HepG2 (cell line): ENCODE data around the gene STARD6. TPM values are rescaled to one million over a fixed set of nuclear protein-coding genes. Genes with fewer than 3 reads are reported as not detected.
A peak's percentile ranks its signal among the peaks of the same experiment; 100 is the strongest.

Experiments used
- BATF2 ChIP-seq: sonication (generic); formaldehyde crosslinking; IDR thresholded peaks from 2 replicates; pipeline ENCODE4 v1.8.0; 2022; ENCODE audit warnings: mild to moderate bottlenecking, missing genetic modification reagents, moderate library complexity
- CHCHD3 ChIP-seq: sonication (generic); formaldehyde crosslinking; IDR thresholded peaks from 2 replicates; pipeline ENCODE4 v1.8.0; 2022; ENCODE audit warnings: mild to moderate bottlenecking, missing genetic modification reagents, moderate library complexity
- HMGXB3 ChIP-seq: sonication (generic); formaldehyde crosslinking; IDR thresholded peaks from 2 replicates; pipeline ENCODE4 v1.4.0; 2020; ENCODE audit warnings: missing genetic modification reagents, borderline replicate concordance
- SMYD3 ChIP-seq: sonication (generic); formaldehyde crosslinking; IDR thresholded peaks from 2 replicates; pipeline ENCODE4 v1.8.1; 2023; ENCODE audit warnings: mild to moderate bottlenecking, missing genetic modification reagents
- WIZ ChIP-seq: sonication (generic); formaldehyde crosslinking; IDR thresholded peaks from 2 replicates; pipeline ENCODE4 v1.5.1; 2020; ENCODE audit warnings: mild to moderate bottlenecking, missing genetic modification reagents
- ZBTB2 ChIP-seq: sonication (generic); formaldehyde crosslinking; IDR thresholded peaks from 2 replicates; pipeline ENCODE4 v1.8.0; 2022; ENCODE audit warnings: low read depth, missing genetic modification reagents
- ZNF296 ChIP-seq: sonication (generic); formaldehyde crosslinking; conservative IDR thresholded peaks from 2 replicates; pipeline ENCODE4 v1.5.0; 2020; ENCODE audit warnings: mild to moderate bottlenecking, missing genetic modification reagents
- ZNF713 ChIP-seq: sonication (generic); formaldehyde crosslinking; IDR thresholded peaks from 2 replicates; pipeline ENCODE4 v1.4.0; 2020; ENCODE audit warnings: mild to moderate bottlenecking, missing genetic modification reagents
- ZNF770 ChIP-seq: sonication (generic); formaldehyde crosslinking; IDR thresholded peaks from 2 replicates; pipeline ENCODE4 v1.5.0; 2020; ENCODE audit warnings: mild to moderate bottlenecking, missing genetic modification reagents
- ZNF788 ChIP-seq: sonication (generic); formaldehyde crosslinking; IDR thresholded peaks from 2 replicates; pipeline ENCODE4 v1.5.0; 2020; ENCODE audit warnings: mild to moderate bottlenecking, missing genetic modification reagents, borderline replicate concordance
- ZSCAN31 ChIP-seq: sonication (generic); formaldehyde crosslinking; IDR thresholded peaks from 2 replicates; pipeline ENCODE4 v1.5.0; 2020; ENCODE audit warnings: low read depth, mild to moderate bottlenecking, missing genetic modification reagents
- polyA plus RNA-seq, 8 experiments: library from polyadenylated mRNA; depleted of rRNA in 3 of 8; stranded (reverse) in 7 of 8; unstranded in 1 of 8; fragments of >200 nt; fragmentation: Illumina TruSeq in 4 of 8; extraction: Trizol in 4 of 8; gene quantifications; 2 replicates each; pipeline versions ENCODE4 v1.2.1 to v1.2.3, GENCODE V29; 2011 to 2016; ENCODE audit warnings: low read depth in 4 of 8, missing spikeins in 1 of 8, mixed read lengths in 1 of 8; ENCODE audit not compliant: insufficient read depth in 1 of 8
- total RNA-seq, 5 experiments: library from RNA; depleted of rRNA; stranded (reverse); fragments of >200 nt; fragmentation: Illumina TruSeq; extraction: Trizol; gene quantifications; 2 replicates each; pipeline ENCODE4 v1.2.3, GENCODE V29; 2016; ENCODE audit warnings: low read depth in 1 of 5

The STARD6 gene
- total and polyA plus RNA-seq, 2 of the 13 experiments (the other 11 are each of a cell fraction or from before 2014, with no cell fraction given): not detected

GRCh38 chr18:54357082-54357659 lies 487 bp downstream of the STARD6 start (continued):
- TF ChIP-seq HMGXB3 (CRISPR knock-in tag) (no peak), ZNF713 (CRISPR knock-in tag) (no peak), ZBTB2 (no peak), CHCHD3 (CRISPR knock-in tag) (no peak), ZSCAN31 (CRISPR knock-in tag) (0 out of 2 replicates have a peak, but pooled peaks have one; percentile 9), WIZ (CRISPR knock-in tag) (0 out of 2 replicates have a peak, but pooled peaks have one; percentile 18), ZNF770 (CRISPR knock-in tag) (no peak), ZNF296 (CRISPR knock-in tag) (no peak), SMYD3 (CRISPR knock-in tag) (no peak), BATF2 (no peak), ZNF788 (CRISPR knock-in tag) (0 out of 2 replicates have a peak, but pooled peaks have one; percentile 44)
